HepG2 (cell line): ENCODE measurements around the gene TSPAN31. TPM values are rescaled to one million over a fixed set of nuclear protein-coding genes. Genes with fewer than 3 reads are reported as not detected.

Experiments used
- CCDC6 ChIP-seq: sonication (generic); formaldehyde crosslinking; IDR thresholded peaks from 2 replicates; pipeline ENCODE4 v1.8.1; 2022; ENCODE audit warnings: mild to moderate bottlenecking, missing genetic modification reagents, moderate library complexity
- EEA1 ChIP-seq: sonication (generic); formaldehyde crosslinking; IDR thresholded peaks from 2 replicates; pipeline ENCODE4 v1.5.1; 2020; ENCODE audit warnings: mild to moderate bottlenecking, missing genetic modification reagents, borderline replicate concordance
- MAZ ChIP-seq, 2 experiments: sonication (generic) in 1 of 2; formaldehyde crosslinking in 1 of 2; IDR thresholded peaks; 2 replicates each; pipeline versions ENCODE4 v1.5.0 to v1.6.1; 2012 to 2020; ENCODE audit warnings: low read depth in 2 of 2, mild to moderate bottlenecking in 2 of 2, borderline replicate concordance in 1 of 2, improper control_type of control experiment in 1 of 2, low read length in 1 of 2, missing genetic modification reagents in 1 of 2, moderate library complexity in 1 of 2
- MYNN ChIP-seq: sonication (generic); formaldehyde crosslinking; IDR thresholded peaks from 2 replicates; pipeline ENCODE4 v1.4.0; 2020; ENCODE audit warnings: mild to moderate bottlenecking, low read depth, missing genetic modification reagents
- NCOA2 ChIP-seq: sonication (generic); formaldehyde crosslinking; IDR thresholded peaks from 2 replicates; pipeline ENCODE4 v1.8.0; 2022; ENCODE audit warnings: inconsistent platforms
- NONO ChIP-seq, 2 experiments: fragments of 450-650 bp in 1 of 2; sonication (generic) in 1 of 2; formaldehyde crosslinking in 1 of 2; IDR thresholded peaks in 1 of 2; conservative IDR thresholded peaks in 1 of 2; 2 replicates each; pipeline versions ENCODE4 v1.6.1 to v1.8.0; 2017 to 2022; ENCODE audit warnings: mild to moderate bottlenecking in 1 of 2, missing genetic modification reagents in 1 of 2, moderate library complexity in 1 of 2
- PRMT3 ChIP-seq: sonication (generic); formaldehyde crosslinking; IDR thresholded peaks from 2 replicates; pipeline ENCODE4 v1.8.1; 2022; ENCODE audit warnings: low read depth, mild to moderate bottlenecking, moderate library complexity, missing genetic modification reagents, borderline replicate concordance
- ZNF274 ChIP-seq: sonication (generic); formaldehyde crosslinking; IDR thresholded peaks from 2 replicates; pipeline ENCODE4 v1.5.1; 2020; ENCODE audit warnings: mild to moderate bottlenecking, missing genetic modification reagents
- ZNF317 ChIP-seq: sonication (generic); formaldehyde crosslinking; IDR thresholded peaks from 2 replicates; pipeline ENCODE4 v1.5.0; 2020; ENCODE audit warnings: mild to moderate bottlenecking, missing genetic modification reagents
- ZNF660 ChIP-seq: sonication (generic); formaldehyde crosslinking; IDR thresholded peaks from 2 replicates; pipeline ENCODE4 v1.5.1; 2020; ENCODE audit warnings: mild to moderate bottlenecking, low read depth, missing genetic modification reagents, borderline replicate concordance
- ZNF749 ChIP-seq: sonication (generic); formaldehyde crosslinking; IDR thresholded peaks from 2 replicates; pipeline ENCODE4 v1.8.0; 2022; ENCODE audit warnings: mild to moderate bottlenecking, missing genetic modification reagents, moderate library complexity, borderline replicate concordance
- polyA plus RNA-seq, 8 experiments: library from polyadenylated mRNA; depleted of rRNA in 3 of 8; stranded (reverse) in 7 of 8; unstranded in 1 of 8; fragments of >200 nt; fragmentation: Illumina TruSeq in 4 of 8; extraction: Trizol in 4 of 8; gene quantifications; 2 replicates each; pipeline versions ENCODE4 v1.2.1 to v1.2.3, GENCODE V29; 2011 to 2016; ENCODE audit warnings: low read depth in 4 of 8, missing spikeins in 1 of 8, mixed read lengths in 1 of 8; ENCODE audit not compliant: insufficient read depth in 1 of 8
- total RNA-seq, 5 experiments: library from RNA; depleted of rRNA; stranded (reverse); fragments of >200 nt; fragmentation: Illumina TruSeq; extraction: Trizol; gene quantifications; 2 replicates each; pipeline ENCODE4 v1.2.3, GENCODE V29; 2016; ENCODE audit warnings: low read depth in 1 of 5
- TF ChIP-seq, protein P1 (sequence below): sonication (generic); formaldehyde crosslinking; IDR thresholded peaks from 2 replicates; pipeline ENCODE4 v1.5.1; 2020; ENCODE audit warnings: mild to moderate bottlenecking, missing genetic modification reagents, moderate library complexity
- TF ChIP-seq, protein P2 (sequence below): sonication (generic); formaldehyde crosslinking; IDR thresholded peaks from 2 replicates; pipeline ENCODE4 v1.4.0; 2020; ENCODE audit warnings: missing genetic modification reagents
- TF ChIP-seq, protein P3 (sequence below): sonication (generic); formaldehyde crosslinking; IDR thresholded peaks from 2 replicates; pipeline ENCODE4 v1.5.0; 2020; ENCODE audit warnings: mild to moderate bottlenecking, missing genetic modification reagents, borderline replicate concordance
- TF ChIP-seq, protein P4 (sequence below): IDR thresholded peaks from 2 replicates; pipeline ENCODE4 v1.6.1; 2016; ENCODE audit warnings: missing compliant biosample characterization, missing genetic modification reagents, borderline replicate concordance

TSPAN31 gene
- total and polyA plus RNA-seq, 2 of the 13 experiments (the other 11 are each of a cell fraction or from before 2014, with no cell fraction given), result 10.4 to 24.6 TPM

DNA sequence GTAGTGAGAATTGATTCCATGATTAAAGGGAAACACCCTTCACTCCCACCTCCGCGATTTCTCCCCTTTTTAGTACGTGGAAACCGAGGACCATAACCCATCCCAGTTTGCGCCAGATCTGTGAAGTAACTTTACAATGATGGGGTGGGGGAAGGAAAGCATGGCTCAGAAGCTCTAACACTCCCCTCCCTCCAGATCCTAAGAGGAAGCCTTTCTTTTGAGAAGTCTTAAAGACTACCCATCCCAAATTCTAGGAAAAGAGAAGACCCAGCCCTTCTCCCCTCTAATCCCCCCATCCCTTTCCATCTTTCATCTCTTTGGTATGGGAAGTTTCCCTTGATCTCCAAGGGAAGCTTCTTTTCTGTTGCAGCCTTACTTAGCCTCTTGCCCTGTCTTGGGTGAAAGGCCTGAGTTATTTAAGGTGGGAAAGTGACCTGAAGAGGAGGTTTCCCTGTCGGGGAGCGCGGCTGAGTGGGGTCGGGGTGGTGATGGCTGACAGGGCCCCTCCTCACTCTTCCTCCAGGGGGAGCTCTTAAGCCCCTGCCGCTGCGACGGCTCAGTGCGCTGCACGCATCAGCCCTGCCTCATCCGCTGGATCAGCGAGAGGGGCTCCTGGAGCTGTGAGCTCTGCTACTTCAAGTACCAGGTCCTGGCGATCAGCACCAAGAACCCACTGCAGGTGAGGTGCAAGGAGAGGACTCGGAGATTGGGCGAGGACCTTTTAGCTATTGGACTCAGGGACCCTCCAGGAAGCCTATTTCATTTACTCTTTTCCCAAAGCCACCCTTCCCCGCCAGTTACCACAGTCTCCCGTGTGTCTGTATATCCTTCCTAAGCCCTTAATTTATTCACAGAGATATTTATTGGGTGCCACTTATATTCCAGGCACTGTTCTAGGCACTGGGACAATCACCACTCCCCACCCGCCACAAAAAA lies 11.8 kb downstream of the TSPAN31 start (continued):
- TF ChIP-seq, protein P1, sequence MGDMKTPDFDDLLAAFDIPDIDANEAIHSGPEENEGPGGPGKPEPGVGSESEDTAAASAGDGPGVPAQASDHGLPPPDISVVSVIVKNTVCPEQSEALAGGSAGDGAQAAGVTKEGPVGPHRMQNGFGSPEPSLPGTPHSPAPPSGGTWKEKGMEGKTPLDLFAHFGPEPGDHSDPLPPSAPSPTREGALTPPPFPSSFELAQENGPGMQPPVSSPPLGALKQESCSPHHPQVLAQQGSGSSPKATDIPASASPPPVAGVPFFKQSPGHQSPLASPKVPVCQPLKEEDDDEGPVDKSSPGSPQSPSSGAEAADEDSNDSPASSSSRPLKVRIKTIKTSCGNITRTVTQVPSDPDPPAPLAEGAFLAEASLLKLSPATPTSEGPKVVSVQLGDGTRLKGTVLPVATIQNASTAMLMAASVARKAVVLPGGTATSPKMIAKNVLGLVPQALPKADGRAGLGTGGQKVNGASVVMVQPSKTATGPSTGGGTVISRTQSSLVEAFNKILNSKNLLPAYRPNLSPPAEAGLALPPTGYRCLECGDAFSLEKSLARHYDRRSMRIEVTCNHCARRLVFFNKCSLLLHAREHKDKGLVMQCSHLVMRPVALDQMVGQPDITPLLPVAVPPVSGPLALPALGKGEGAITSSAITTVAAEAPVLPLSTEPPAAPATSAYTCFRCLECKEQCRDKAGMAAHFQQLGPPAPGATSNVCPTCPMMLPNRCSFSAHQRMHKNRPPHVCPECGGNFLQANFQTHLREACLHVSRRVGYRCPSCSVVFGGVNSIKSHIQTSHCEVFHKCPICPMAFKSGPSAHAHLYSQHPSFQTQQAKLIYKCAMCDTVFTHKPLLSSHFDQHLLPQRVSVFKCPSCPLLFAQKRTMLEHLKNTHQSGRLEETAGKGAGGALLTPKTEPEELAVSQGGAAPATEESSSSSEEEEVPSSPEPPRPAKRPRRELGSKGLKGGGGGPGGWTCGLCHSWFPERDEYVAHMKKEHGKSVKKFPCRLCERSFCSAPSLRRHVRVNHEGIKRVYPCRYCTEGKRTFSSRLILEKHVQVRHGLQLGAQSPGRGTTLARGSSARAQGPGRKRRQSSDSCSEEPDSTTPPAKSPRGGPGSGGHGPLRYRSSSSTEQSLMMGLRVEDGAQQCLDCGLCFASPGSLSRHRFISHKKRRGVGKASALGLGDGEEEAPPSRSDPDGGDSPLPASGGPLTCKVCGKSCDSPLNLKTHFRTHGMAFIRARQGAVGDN (CRISPR knock-in tag), result peak; percentile 63
- TF ChIP-seq ZNF749 (CRISPR knock-in tag) (no peak), MYNN (CRISPR knock-in tag) (no peak), MAZ (IDR thresholded peaks at IDR 0.05; ENCODE audit: borderline replicate concordance, low read depth, low read length) (no peak), MAZ (CRISPR knock-in tag; IDR thresholded peaks at IDR 0.05; ENCODE audit: low read depth) (peak; percentile 63; the same call in 1 of the 2 replicates), PRMT3 (CRISPR knock-in tag) (no peak), ZNF660 (CRISPR knock-in tag) (no peak), ZNF274 (no peak), CCDC6 (no peak), ZNF317 (CRISPR knock-in tag) (no peak), NONO (IDR thresholded peaks at IDR 0.05) (no peak), NONO (CRISPR knock-in tag; conservative IDR thresholded peaks at IDR 0.05) (no peak), EEA1 (no peak), NCOA2 (CRISPR knock-in tag) (no peak)
- TF ChIP-seq, protein P2, sequence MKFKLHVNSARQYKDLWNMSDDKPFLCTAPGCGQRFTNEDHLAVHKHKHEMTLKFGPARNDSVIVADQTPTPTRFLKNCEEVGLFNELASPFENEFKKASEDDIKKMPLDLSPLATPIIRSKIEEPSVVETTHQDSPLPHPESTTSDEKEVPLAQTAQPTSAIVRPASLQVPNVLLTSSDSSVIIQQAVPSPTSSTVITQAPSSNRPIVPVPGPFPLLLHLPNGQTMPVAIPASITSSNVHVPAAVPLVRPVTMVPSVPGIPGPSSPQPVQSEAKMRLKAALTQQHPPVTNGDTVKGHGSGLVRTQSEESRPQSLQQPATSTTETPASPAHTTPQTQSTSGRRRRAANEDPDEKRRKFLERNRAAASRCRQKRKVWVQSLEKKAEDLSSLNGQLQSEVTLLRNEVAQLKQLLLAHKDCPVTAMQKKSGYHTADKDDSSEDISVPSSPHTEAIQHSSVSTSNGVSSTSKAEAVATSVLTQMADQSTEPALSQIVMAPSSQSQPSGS, result no peak
- TF ChIP-seq, protein P3, sequence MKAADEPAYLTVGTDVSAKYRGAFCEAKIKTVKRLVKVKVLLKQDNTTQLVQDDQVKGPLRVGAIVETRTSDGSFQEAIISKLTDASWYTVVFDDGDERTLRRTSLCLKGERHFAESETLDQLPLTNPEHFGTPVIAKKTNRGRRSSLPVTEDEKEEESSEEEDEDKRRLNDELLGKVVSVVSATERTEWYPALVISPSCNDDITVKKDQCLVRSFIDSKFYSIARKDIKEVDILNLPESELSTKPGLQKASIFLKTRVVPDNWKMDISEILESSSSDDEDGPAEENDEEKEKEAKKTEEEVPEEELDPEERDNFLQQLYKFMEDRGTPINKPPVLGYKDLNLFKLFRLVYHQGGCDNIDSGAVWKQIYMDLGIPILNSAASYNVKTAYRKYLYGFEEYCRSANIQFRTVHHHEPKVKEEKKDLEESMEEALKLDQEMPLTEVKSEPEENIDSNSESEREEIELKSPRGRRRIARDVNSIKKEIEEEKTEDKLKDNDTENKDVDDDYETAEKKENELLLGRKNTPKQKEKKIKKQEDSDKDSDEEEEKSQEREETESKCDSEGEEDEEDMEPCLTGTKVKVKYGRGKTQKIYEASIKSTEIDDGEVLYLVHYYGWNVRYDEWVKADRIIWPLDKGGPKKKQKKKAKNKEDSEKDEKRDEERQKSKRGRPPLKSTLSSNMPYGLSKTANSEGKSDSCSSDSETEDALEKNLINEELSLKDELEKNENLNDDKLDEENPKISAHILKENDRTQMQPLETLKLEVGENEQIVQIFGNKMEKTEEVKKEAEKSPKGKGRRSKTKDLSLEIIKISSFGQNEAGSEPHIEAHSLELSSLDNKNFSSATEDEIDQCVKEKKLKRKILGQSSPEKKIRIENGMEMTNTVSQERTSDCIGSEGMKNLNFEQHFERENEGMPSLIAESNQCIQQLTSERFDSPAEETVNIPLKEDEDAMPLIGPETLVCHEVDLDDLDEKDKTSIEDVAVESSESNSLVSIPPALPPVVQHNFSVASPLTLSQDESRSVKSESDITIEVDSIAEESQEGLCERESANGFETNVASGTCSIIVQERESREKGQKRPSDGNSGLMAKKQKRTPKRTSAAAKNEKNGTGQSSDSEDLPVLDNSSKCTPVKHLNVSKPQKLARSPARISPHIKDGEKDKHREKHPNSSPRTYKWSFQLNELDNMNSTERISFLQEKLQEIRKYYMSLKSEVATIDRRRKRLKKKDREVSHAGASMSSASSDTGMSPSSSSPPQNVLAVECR (CRISPR knock-in tag), result no peak
- TF ChIP-seq, protein P4, sequence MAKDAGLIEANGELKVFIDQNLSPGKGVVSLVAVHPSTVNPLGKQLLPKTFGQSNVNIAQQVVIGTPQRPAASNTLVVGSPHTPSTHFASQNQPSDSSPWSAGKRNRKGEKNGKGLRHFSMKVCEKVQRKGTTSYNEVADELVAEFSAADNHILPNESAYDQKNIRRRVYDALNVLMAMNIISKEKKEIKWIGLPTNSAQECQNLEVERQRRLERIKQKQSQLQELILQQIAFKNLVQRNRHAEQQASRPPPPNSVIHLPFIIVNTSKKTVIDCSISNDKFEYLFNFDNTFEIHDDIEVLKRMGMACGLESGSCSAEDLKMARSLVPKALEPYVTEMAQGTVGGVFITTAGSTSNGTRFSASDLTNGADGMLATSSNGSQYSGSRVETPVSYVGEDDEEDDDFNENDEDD (CRISPR knock-in tag), result no peak
